Posterior cingulate gyrus (tissue), 11 donors: ENCODE data around the gene TARP.
"Not testable (repeated sequence)": the region's sequence is repeated elsewhere in the genome, so short reads cannot be mapped to it uniquely, and the experiment has no call there.

Source experiments
- DNase-seq, 10 donors: peaks; one replicate each; pipeline versions ENCODE4 v3.0.0 to v3.0.0-alpha.2; 2020 to 2021; ENCODE audit warnings: mixed read lengths in 3 of 10
- intact Hi-C: fragments of 100-400 bp; cut with DNase I; formaldehyde crosslinking; loops from one replicate; pipeline ENCODE4 v1.15.1; 2023

Gene TARP

GRCh38 chr7:38264602-38265001, 8.8 kb downstream of the TARP start:
- intact Hi-C loops, DNase-seq: not testable (repeated sequence)

- DNase-seq, intact Hi-C loops: not testable (repeated sequence)
These were observed 10.2 kb downstream of the TARP start for GRCh38 chr7:38263274-38263673.

GRCh38 chr7:38262545-38262944, 10.9 kb downstream of the TARP start:
- DNase-seq = no peak
- intact Hi-C loops = no loop called here

- DNase-seq, intact Hi-C loops: not testable (repeated sequence)
These were observed 11.4 kb downstream of the TARP start for GRCh38 chr7:38262026-38262425.

- peak in 1 of 10 donors; percentile 37 for DNase-seq
These were observed 11.8 kb downstream of the TARP start for GRCh38 chr7:38261601-38262000.

GRCh38 chr7:38259157-38259556, 14.3 kb downstream of the TARP start:
- intact Hi-C loops, DNase-seq: not testable (repeated sequence)

More at GRCh38 chr7:38261601-38262000, 11.8 kb downstream of the TARP start:
- intact Hi-C loops = not testable (repeated sequence)

GRCh38 chr7:38257350-38257677, 16.1 kb downstream of the TARP start:
- intact Hi-C loops = no loop called here
- DNase-seq = no peak

- DNase-seq, intact Hi-C loops: not testable (repeated sequence)
These were observed 23.6 kb downstream of the TARP start for GRCh38 chr7:38249849-38250248.

GRCh38 chr7:38248069-38248567, 25.3 kb downstream of the TARP start:
- DNase-seq = no peak
- intact Hi-C loops = no loop called here

GRCh38 chr7:38245409-38245977, 27.9 kb downstream of the TARP start:
- DNase-seq = no peak
- intact Hi-C loops = no loop called here

GRCh38 chr7:38244516-38244915, 28.9 kb downstream of the TARP start:
- intact Hi-C loops = no loop called here
- no peak for DNase-seq

- DNase-seq, intact Hi-C loops: not testable (repeated sequence)
These were observed 30.1 kb downstream of the TARP start for GRCh38 chr7:38243345-38243744.

- intact Hi-C loops = no loop called here
These were observed 30.6 kb downstream of the TARP start for GRCh38 chr7:38242814-38243213.

GRCh38 chr7:38241071-38241470, 32.4 kb downstream of the TARP start:
- no peak for DNase-seq
- intact Hi-C loops = no loop called here

More at GRCh38 chr7:38242814-38243213, 30.6 kb downstream of the TARP start:
- DNase-seq = no peak

GRCh38 chr7:38239129-38239528, 34.3 kb downstream of the TARP start:
- DNase-seq, intact Hi-C loops: not testable (repeated sequence)

- no peak for DNase-seq
- intact Hi-C loops = no loop called here
These were observed 37.8 kb downstream of the TARP start for GRCh38 chr7:38235606-38236005.

GRCh38 chr7:38234759-38235158, 38.7 kb downstream of the TARP start:
- intact Hi-C loops, DNase-seq: not testable (repeated sequence)

GRCh38 chr7:38232502-38233366, 40.7 kb downstream of the TARP start:
- DNase-seq = no peak
- intact Hi-C loops = no loop called here

GRCh38 chr7:38229884-38230642, 43.4 kb downstream of the TARP start:
- intact Hi-C loops = no loop called here
- DNase-seq = no peak

GRCh38 chr7:38229386-38229785, 44.0 kb downstream of the TARP start:
- no peak for DNase-seq
- intact Hi-C loops = no loop called here

- no peak for DNase-seq
- intact Hi-C loops = loop anchor here (5.0 kb wide), 1 partner anchor 322 kb away; no protein-coding TSS in a partner anchor
These were observed 49.0 kb downstream of the TARP start for GRCh38 chr7:38224392-38224791.
